Subcutaneous adipose tissue (tissue), 4 donors: Measurements from ENCODE around the gene AKR1C4. TPM values are rescaled to one million over a fixed set of nuclear protein-coding genes. Genes with fewer than 3 reads are reported as not detected.

Experiments
- CTCF ChIP-seq: fragments of 450-650 bp; IDR thresholded peaks from one replicate; pipeline ENCODE4 v1.5.1; 2016; ENCODE audit warnings: low read depth, mild to moderate bottlenecking, control low read depth, antibody characterized with exemption, moderate library complexity
- total RNA-seq, 4 donors: library from RNA; depleted of rRNA; stranded (reverse); fragments of >200 nt; gene quantifications; one replicate each; pipeline ENCODE4 v1.1.0, GENCODE V29; 2016

AKR1C4 gene
- total RNA-seq, 4 donors from 2014 or later = not detected

GRCh38 chr10:5243521-5243987 is 46.9 kb downstream of the AKR1C4 start:
- no peak for TF ChIP-seq CTCF

- TF ChIP-seq CTCF = no peak
Measured at GRCh38 chr10:5252177-5253037, 55.8 kb downstream of the AKR1C4 start.

- no peak for TF ChIP-seq CTCF
Measured at GRCh38 chr10:5254488-5254887, 57.9 kb downstream of the AKR1C4 start.

- TF ChIP-seq CTCF = no peak
Measured at GRCh38 chr10:5259132-5259951, 62.7 kb downstream of the AKR1C4 start.

- no peak for TF ChIP-seq CTCF
Measured at GRCh38 chr10:5259952-5260578, 63.4 kb downstream of the AKR1C4 start.

- no peak for TF ChIP-seq CTCF
Measured at GRCh38 chr10:5260828-5261227, 64.2 kb downstream of the AKR1C4 start.

- TF ChIP-seq CTCF = no peak
Measured at GRCh38 chr10:5265139-5265538, 68.5 kb downstream of the AKR1C4 start.
